HepG2 (cell line): Measurements from ENCODE around the gene CITED4. TPM values are rescaled to one million over a fixed set of nuclear protein-coding genes. Genes with fewer than 3 reads are reported as not detected.
A peak's percentile ranks its signal among the peaks of the same experiment; 100 is the strongest.

Experiments used
- ATAC-seq: fragments of 200-7000 bp; cut with Tn5 transposase; 3 replicates; pipeline ENCODE4 v1.9.1; 2020; ENCODE audit warnings: mild to moderate bottlenecking, moderate library complexity
- BruUV-seq: library from RNA; stranded (reverse); fragments of 400-500 nt; replicated peaks from 2 replicates; lab custom pipeline; 2021; lab: Mats Ljungman, UMichigan
- CTCF ChIA-PET: fragments of 300-600 bp; formaldehyde crosslinking; extraction: SDS; loops from one replicate; lab custom pipeline; 2021; ENCODE audit warnings: low total read pairs, inconsistent platforms, low intra/inter-chr PET ratio; lab: Yijun Ruan, JAX
- POLR2A ChIA-PET: fragments of 350-600 bp; sonication (Branson Sonifier 250); formaldehyde crosslinking; loops from one replicate; lab custom pipeline; 2020; ENCODE audit warnings: antibody characterized with exemption, inconsistent platforms; lab: Yijun Ruan, JAX
- DNase-seq: peaks from one replicate; pipeline ENCODE4 v3.0.0-alpha.2; 2015; ENCODE audit warnings: low spot score
- FAIRE-seq: peaks from 3 replicates; lab custom pipeline; 2011; peaks lifted over from hg19 to GRCh38; lab: Jason Lieb, UNC
- H2AFZ ChIP-seq: one replicate; pipeline ENCODE4 v1.6.1; 2011; ENCODE audit warnings: low read length, inconsistent platforms
- H3K27ac ChIP-seq: fragments of 300-600 bp; 3 replicates; pipeline ENCODE4 v1.8.0; 2011; ENCODE audit warnings: mixed run types, mild to moderate bottlenecking, mixed read lengths, low read length, inconsistent platforms; ENCODE audit not compliant: insufficient read depth; ENCODE audit errors: extremely low read length
- H3K27me3 ChIP-seq, 2 experiments: fragments of 200-600 bp in 1 of 2; 2 replicates in 1 of 2; 3 replicates in 1 of 2; pipeline versions ENCODE4 v1.6.0 to v1.8.0; 2011; ENCODE audit warnings: low read length in 2 of 2, mild to moderate bottlenecking in 2 of 2, moderate library complexity in 2 of 2, inconsistent platforms in 1 of 2; ENCODE audit not compliant: insufficient read depth in 2 of 2, control insufficient read depth in 1 of 2
- H3K36me3 ChIP-seq, 2 experiments: fragments of 200-600 bp in 1 of 2; replicated peaks in 1 of 2; 2 replicates in 1 of 2; 3 replicates in 1 of 2; pipeline versions ENCODE4 v1.5.1 to v1.8.0; 2011; ENCODE audit warnings: low read length in 2 of 2, inconsistent platforms in 1 of 2; ENCODE audit not compliant: insufficient read depth in 2 of 2, control insufficient read depth in 1 of 2
- H3K4me1 ChIP-seq: 2 replicates; pipeline ENCODE4 v1.5.1; 2012; ENCODE audit warnings: low read length, inconsistent platforms; ENCODE audit not compliant: insufficient read depth
- H3K4me2 ChIP-seq: 2 replicates; pipeline ENCODE4 v1.6.0; 2011; ENCODE audit warnings: low read depth, low read length, inconsistent platforms
- H3K4me3 ChIP-seq, 3 experiments: fragments of 200-600 bp in 1 of 3; sonication (generic), shearing (Covaris generic) in 1 of 3; replicated peaks in 1 of 3; 2 replicates each; pipeline ENCODE4 v1.5.1; 2011 to 2016; ENCODE audit warnings: low read length in 3 of 3, inconsistent platforms in 2 of 3, low read depth in 2 of 3, mild to moderate bottlenecking in 2 of 3, control low read depth in 1 of 3, mixed read lengths in 1 of 3; ENCODE audit not compliant: insufficient read depth in 1 of 3
- H3K79me2 ChIP-seq: one replicate; pipeline ENCODE4 v1.6.1; 2011; ENCODE audit warnings: low read length, inconsistent platforms; ENCODE audit not compliant: insufficient read depth
- H3K9ac ChIP-seq: 2 replicates; pipeline ENCODE4 v1.6.0; 2011; ENCODE audit warnings: mild to moderate bottlenecking, low read depth, low read length, inconsistent platforms; ENCODE audit not compliant: insufficient read depth
- H3K9me3 ChIP-seq: 2 replicates; pipeline ENCODE4 v1.5.1; 2012; ENCODE audit warnings: mild to moderate bottlenecking, low read length
- H4K20me1 ChIP-seq: 2 replicates; pipeline ENCODE4 v1.6.0; 2011; ENCODE audit warnings: inconsistent platforms, mild to moderate bottlenecking, low read length, moderate library complexity; ENCODE audit not compliant: insufficient read depth
- BCL6 ChIP-seq: IDR thresholded peaks from 2 replicates; pipeline ENCODE4 v1.6.1; 2016; ENCODE audit warnings: missing genetic modification reagents, missing compliant biosample characterization
- BHLHE40 ChIP-seq: IDR thresholded peaks from 2 replicates; pipeline ENCODE4 v1.6.1; 2011; ENCODE audit warnings: low read length, improper control_type of control experiment
- CREB1 ChIP-seq, 2 experiments: fragments of 450-650 bp in 1 of 2; IDR thresholded peaks; 2 replicates each; pipeline ENCODE4 v1.6.1; 2016 to 2017; ENCODE audit warnings: control low read depth in 1 of 2, mild to moderate bottlenecking in 1 of 2, missing compliant biosample characterization in 1 of 2, missing genetic modification characterization in 1 of 2
- FOSL2 ChIP-seq: sonication (generic); formaldehyde crosslinking; IDR thresholded peaks from 2 replicates; pipeline ENCODE4 v1.4.0; 2020; ENCODE audit warnings: missing genetic modification reagents
- MZF1 ChIP-seq: sonication (generic); formaldehyde crosslinking; IDR thresholded peaks from 2 replicates; pipeline ENCODE4 v1.8.1; 2023; ENCODE audit warnings: mild to moderate bottlenecking, missing genetic modification reagents, borderline replicate concordance
- PRDM10 ChIP-seq: sonication (generic); formaldehyde crosslinking; IDR thresholded peaks from 2 replicates; pipeline ENCODE4 v1.4.0; 2020; ENCODE audit warnings: low read depth, missing genetic modification reagents
- RXRB ChIP-seq: IDR thresholded peaks from 2 replicates; pipeline ENCODE4 v1.6.1; 2016; ENCODE audit warnings: borderline replicate concordance, missing genetic modification reagents, missing compliant biosample characterization
- SKI ChIP-seq: fragments of 450-650 bp; IDR thresholded peaks from one replicate; pipeline ENCODE4 v1.6.1; 2018; ENCODE audit warnings: mild to moderate bottlenecking; ENCODE audit not compliant: partially characterized antibody
- SOX5 ChIP-seq: IDR thresholded peaks from 2 replicates; pipeline ENCODE4 v1.6.1; 2016; ENCODE audit warnings: borderline replicate concordance
- TEAD3 ChIP-seq: optimal IDR thresholded peaks from 2 replicates; pipeline ENCODE3; 2016; ENCODE audit warnings: borderline replicate concordance
- ZNF12 ChIP-seq: sonication (generic); formaldehyde crosslinking; IDR thresholded peaks from 2 replicates; pipeline ENCODE4 v1.5.0; 2020; ENCODE audit warnings: missing genetic modification reagents
- ZNF839 ChIP-seq: sonication (generic); formaldehyde crosslinking; IDR thresholded peaks from 2 replicates; pipeline ENCODE4 v1.4.0; 2020; ENCODE audit warnings: missing genetic modification reagents, mild to moderate bottlenecking, borderline replicate concordance
- WGBS: methylation state at CpG from one replicate; pipeline ENCODE4 v1.1.6; 2017; ENCODE audit warnings: low lambda C conversion rate; 5-methylcytosine and 5-hydroxymethylcytosine counted together
- in situ Hi-C: cut with HindIII; loops from 2 replicates; pipeline ENCODE4 v1.10.0; 2017; ENCODE audit warnings: low pct_unique_long_range_greater_than_20kb; ENCODE audit not compliant: extremely low pct_ligation_motif_present
- intact Hi-C: fragments of 100-400 bp; cut with micrococcal nuclease; formaldehyde crosslinking; loops from one replicate; pipeline ENCODE4 v1.10.0; 2022; ENCODE audit not compliant: unreplicated experiment
- polyA plus RNA-seq, 8 experiments: library from polyadenylated mRNA; depleted of rRNA in 3 of 8; stranded (reverse) in 7 of 8; unstranded in 1 of 8; fragments of >200 nt; fragmentation: Illumina TruSeq in 4 of 8; extraction: Trizol in 4 of 8; gene quantifications; 2 replicates each; pipeline versions ENCODE4 v1.2.1 to v1.2.3, GENCODE V29; 2011 to 2016; ENCODE audit warnings: low read depth in 4 of 8, missing spikeins in 1 of 8, mixed read lengths in 1 of 8; ENCODE audit not compliant: insufficient read depth in 1 of 8
- total RNA-seq, 5 experiments: library from RNA; depleted of rRNA; stranded (reverse); fragments of >200 nt; fragmentation: Illumina TruSeq; extraction: Trizol; gene quantifications; 2 replicates each; pipeline ENCODE4 v1.2.3, GENCODE V29; 2016; ENCODE audit warnings: low read depth in 1 of 5
- TF ChIP-seq, protein P1 (sequence below): IDR thresholded peaks from 2 replicates; pipeline ENCODE4 v1.4.0; 2020; ENCODE audit warnings: mild to moderate bottlenecking, missing genetic modification reagents
- TF ChIP-seq, protein P2 (sequence below): IDR thresholded peaks from 2 replicates; pipeline ENCODE4 v1.6.1; 2016; ENCODE audit warnings: missing genetic modification reagents, missing compliant biosample characterization

Gene CITED4
- total and polyA plus RNA-seq, 2 of the 13 experiments (the other 11 are each of a cell fraction or from before 2014, with no cell fraction given), result 1.5 to 9.9 TPM

DNA sequence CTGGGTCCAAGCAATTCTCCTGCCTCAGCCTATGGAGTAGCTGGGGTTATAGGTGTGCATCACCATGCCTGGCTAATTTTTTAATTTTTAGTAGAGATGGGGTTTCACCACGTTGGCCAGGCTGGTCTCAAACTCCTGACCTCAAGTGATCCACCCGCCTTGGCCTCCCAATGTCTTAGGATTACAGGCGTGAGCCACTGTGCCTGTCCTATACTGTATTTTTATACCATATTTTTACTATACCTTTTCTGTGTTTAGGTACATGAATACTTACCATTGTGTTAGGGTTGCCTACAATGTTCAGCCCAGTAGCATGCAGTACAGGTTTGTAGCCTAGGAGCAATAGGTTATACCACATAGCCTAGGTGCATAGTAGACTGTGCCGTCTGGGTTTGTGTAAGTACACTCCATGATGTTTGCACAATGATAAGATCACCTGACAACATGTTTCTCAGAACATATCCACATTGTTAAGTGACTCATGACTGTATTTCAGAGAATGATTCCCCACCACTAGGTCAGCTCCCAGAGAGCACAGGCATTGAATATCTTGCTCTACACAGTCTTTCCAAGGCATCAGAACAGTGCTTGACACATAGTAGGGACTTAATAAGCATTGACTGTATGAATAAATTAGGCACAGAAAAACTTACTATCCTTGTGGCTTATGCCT, 6.0 kb upstream of the CITED4 start:
- WGBS, result 48% methylated on average over 4 of the region's 4 CpGs
- Histone ChIP-seq H3K27me3 (no peaks in the 10 kb centered on the region), H4K20me1 (no peaks in the 10 kb centered on the region), H3K36me3 (no peaks in the 10 kb centered on the region), H3K9me3 (no peaks in the 10 kb centered on the region), H3K9ac (no peak overlapping the region), H3K4me1 (peaks cover 36% of the 10 kb centered on the region), H3K4me2 (no peak overlapping the region), H3K4me3 (no peak overlapping the region), H3K79me2 (no peaks in the 10 kb centered on the region), H3K27ac (no peak overlapping the region), H2AFZ (no peak overlapping the region)
- peak; percentile 18 for FAIRE-seq
- ATAC-seq, result peak; percentile 77
- in situ Hi-C loops, result no loop called here
- ChIA-PET CTCF (no interaction called here), POLR2A (interaction anchor here (0.5 to 1.4 kb wide), 3 partner anchors 47 to 132 kb away, joined by 3 to 5 read pairs (median 4); no protein-coding TSS in a partner anchor)
- BruUV-seq, result no TSS peak
- intact Hi-C loops, result loop anchor here (5.0 kb wide), 1 partner anchor 34 kb away; no protein-coding TSS in a partner anchor
- peak; percentile 87 for DNase-seq
- TF ChIP-seq RXRB (CRISPR knock-in tag), result peak; percentile 32; the same call in 1 of the 2 replicates
- TF ChIP-seq SOX5 (CRISPR knock-in tag), result peak; percentile 80
- no peak for TF ChIP-seq CREB1 (IDR thresholded peaks at IDR 0.05)
- peak; percentile 47; the same call in 1 of the 2 replicates for TF ChIP-seq CREB1 (CRISPR knock-in tag; IDR thresholded peaks at IDR 0.05)
- TF ChIP-seq BHLHE40, result peak; percentile 75
- TF ChIP-seq, protein P1, sequence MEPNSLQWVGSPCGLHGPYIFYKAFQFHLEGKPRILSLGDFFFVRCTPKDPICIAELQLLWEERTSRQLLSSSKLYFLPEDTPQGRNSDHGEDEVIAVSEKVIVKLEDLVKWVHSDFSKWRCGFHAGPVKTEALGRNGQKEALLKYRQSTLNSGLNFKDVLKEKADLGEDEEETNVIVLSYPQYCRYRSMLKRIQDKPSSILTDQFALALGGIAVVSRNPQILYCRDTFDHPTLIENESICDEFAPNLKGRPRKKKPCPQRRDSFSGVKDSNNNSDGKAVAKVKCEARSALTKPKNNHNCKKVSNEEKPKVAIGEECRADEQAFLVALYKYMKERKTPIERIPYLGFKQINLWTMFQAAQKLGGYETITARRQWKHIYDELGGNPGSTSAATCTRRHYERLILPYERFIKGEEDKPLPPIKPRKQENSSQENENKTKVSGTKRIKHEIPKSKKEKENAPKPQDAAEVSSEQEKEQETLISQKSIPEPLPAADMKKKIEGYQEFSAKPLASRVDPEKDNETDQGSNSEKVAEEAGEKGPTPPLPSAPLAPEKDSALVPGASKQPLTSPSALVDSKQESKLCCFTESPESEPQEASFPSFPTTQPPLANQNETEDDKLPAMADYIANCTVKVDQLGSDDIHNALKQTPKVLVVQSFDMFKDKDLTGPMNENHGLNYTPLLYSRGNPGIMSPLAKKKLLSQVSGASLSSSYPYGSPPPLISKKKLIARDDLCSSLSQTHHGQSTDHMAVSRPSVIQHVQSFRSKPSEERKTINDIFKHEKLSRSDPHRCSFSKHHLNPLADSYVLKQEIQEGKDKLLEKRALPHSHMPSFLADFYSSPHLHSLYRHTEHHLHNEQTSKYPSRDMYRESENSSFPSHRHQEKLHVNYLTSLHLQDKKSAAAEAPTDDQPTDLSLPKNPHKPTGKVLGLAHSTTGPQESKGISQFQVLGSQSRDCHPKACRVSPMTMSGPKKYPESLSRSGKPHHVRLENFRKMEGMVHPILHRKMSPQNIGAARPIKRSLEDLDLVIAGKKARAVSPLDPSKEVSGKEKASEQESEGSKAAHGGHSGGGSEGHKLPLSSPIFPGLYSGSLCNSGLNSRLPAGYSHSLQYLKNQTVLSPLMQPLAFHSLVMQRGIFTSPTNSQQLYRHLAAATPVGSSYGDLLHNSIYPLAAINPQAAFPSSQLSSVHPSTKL (CRISPR knock-in tag), result peak; percentile 71
- no peak for TF ChIP-seq MZF1
- TF ChIP-seq, protein P2, sequence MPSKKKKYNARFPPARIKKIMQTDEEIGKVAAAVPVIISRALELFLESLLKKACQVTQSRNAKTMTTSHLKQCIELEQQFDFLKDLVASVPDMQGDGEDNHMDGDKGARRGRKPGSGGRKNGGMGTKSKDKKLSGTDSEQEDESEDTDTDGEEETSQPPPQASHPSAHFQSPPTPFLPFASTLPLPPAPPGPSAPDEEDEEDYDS, result no peak
- TF ChIP-seq ZNF839 (CRISPR knock-in tag), result no peak
- peak; percentile 73 for TF ChIP-seq BCL6 (CRISPR knock-in tag)
- TF ChIP-seq ZNF12 (CRISPR knock-in tag), result peak; percentile 59; the same call in 1 of the 2 replicates
- TF ChIP-seq FOSL2 (CRISPR knock-in tag), result peak; percentile 85
- TF ChIP-seq PRDM10 (CRISPR knock-in tag), result peak; percentile 44; the same call in 1 of the 2 replicates
- TF ChIP-seq TEAD3 (CRISPR knock-in tag), result peak; percentile 30
- peak; percentile 83 for TF ChIP-seq SKI
